ENCODE data around the gene FCER1G. TPM values are rescaled to one million over a fixed set of nuclear protein-coding genes. Genes with fewer than 3 reads are reported as not detected.
"Not testable (repeated sequence)": the region's sequence is repeated elsewhere in the genome, so short reads cannot be mapped to it uniquely, and the experiment has no call there.

The FCER1G gene
- total RNA-seq, 1 donor from 2014 or later = 1.5 TPM

DNA sequence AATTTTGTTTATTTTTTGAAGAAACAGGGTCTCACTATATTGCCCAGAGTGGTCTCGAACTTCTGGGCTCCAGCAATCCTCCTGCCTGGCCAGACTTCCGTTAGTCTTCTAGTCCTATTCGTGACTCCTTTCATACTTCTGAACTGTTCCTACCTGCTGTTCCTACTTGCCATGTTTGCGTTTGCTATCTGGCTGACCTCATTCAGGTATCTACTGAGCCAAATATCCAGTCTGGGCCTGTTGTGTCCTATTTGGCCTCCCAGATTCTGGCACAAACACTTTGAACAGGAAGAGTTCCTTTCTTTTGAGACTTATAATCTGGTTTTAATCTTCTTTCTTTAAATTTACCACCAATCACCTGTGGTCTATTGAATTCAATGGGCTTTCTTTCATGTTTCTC is 29.8 kb downstream of the FCER1G start:
- Mint-ChIP-seq H3K9me3 (ENCODE audit: low read depth) (peaks cover 2% of the 10 kb centered on the region), H3K27me3 (no peaks in the 10 kb centered on the region), H3K36me3 (ENCODE audit: insufficient read depth) (no peaks in the 10 kb centered on the region), H3K4me1 (ENCODE audit: low read depth) (peaks cover 5% of the 10 kb centered on the region), H3K27ac (no peak overlapping the region), H3K4me3 (ENCODE audit: low read depth) (no peak overlapping the region)
- TF ChIP-seq CTCF (IDR thresholded peaks at IDR 0.05; ENCODE audit: unreplicated experiment) = no peak
- DNase-seq (ENCODE audit: low spot score, unreplicated experiment) = no peak

DNA sequence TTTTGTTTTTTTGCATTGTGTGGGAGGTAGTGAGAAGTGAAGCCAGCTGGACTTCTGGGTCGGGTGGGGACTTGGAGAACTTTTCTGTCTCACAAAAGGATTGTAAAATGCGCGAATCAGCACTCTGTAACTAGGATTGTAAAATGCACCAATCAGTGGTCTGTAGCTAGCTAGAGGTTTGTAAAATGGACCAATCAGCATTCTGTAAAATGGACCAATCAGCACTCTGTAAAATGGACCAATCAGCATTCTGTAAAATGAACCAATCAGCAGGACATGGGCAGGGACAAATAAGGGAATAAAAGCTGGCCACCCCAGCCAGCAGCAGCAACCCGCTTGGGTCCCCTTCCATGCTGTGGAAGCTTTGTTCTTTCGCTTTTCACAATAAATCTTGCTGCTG is 35.0 kb downstream of the FCER1G start:
- not testable (repeated sequence) for H3K4me3 Mint-ChIP-seq (ENCODE audit: low read depth); DNase-seq (ENCODE audit: low spot score, unreplicated experiment); H3K36me3 Mint-ChIP-seq (ENCODE audit: insufficient read depth); H3K9me3 Mint-ChIP-seq (ENCODE audit: low read depth); H3K4me1 Mint-ChIP-seq (ENCODE audit: low read depth); H3K27ac Mint-ChIP-seq; H3K27me3 Mint-ChIP-seq

GRCh38 chr1:161250829-161251228 is 35.7 kb downstream of the FCER1G start:
- peaks cover 4% of the 10 kb centered on the region for H3K4me1 Mint-ChIP-seq (ENCODE audit: low read depth)
- no peak for TF ChIP-seq CTCF (IDR thresholded peaks at IDR 0.05; ENCODE audit: unreplicated experiment)
- no peak overlapping the region for H3K4me3 Mint-ChIP-seq (ENCODE audit: low read depth)
- peaks cover 5% of the 10 kb centered on the region for H3K9me3 Mint-ChIP-seq (ENCODE audit: low read depth)
- peaks cover 3% of the 10 kb centered on the region for H3K27me3 Mint-ChIP-seq
- DNase-seq (ENCODE audit: low spot score, unreplicated experiment) = no peak
- no peaks in the 10 kb centered on the region for H3K36me3 Mint-ChIP-seq (ENCODE audit: insufficient read depth)
- H3K27ac Mint-ChIP-seq = no peak overlapping the region

GRCh38 chr1:161251579-161251978 is 36.5 kb downstream of the FCER1G start:
- H3K27ac Mint-ChIP-seq = no peak overlapping the region
- no peak for DNase-seq (ENCODE audit: low spot score, unreplicated experiment)
- H3K9me3 Mint-ChIP-seq (ENCODE audit: low read depth) = peaks cover 5% of the 10 kb centered on the region
- no peak for TF ChIP-seq CTCF (IDR thresholded peaks at IDR 0.05; ENCODE audit: unreplicated experiment)
- no peak overlapping the region for H3K4me3 Mint-ChIP-seq (ENCODE audit: low read depth)
- peaks cover 9% of the 10 kb centered on the region for H3K4me1 Mint-ChIP-seq (ENCODE audit: low read depth)
- H3K36me3 Mint-ChIP-seq (ENCODE audit: insufficient read depth) = no peaks in the 10 kb centered on the region
- H3K27me3 Mint-ChIP-seq = peaks cover 3% of the 10 kb centered on the region

- not testable (repeated sequence) for DNase-seq (ENCODE audit: low spot score, unreplicated experiment); H3K27ac Mint-ChIP-seq; H3K4me3 Mint-ChIP-seq (ENCODE audit: low read depth); H3K36me3 Mint-ChIP-seq (ENCODE audit: insufficient read depth)
- Mint-ChIP-seq H3K9me3 (ENCODE audit: low read depth) (peaks cover 12% of the 10 kb centered on the region), H3K4me1 (ENCODE audit: low read depth) (peaks cover 12% of the 10 kb centered on the region), H3K27me3 (peaks cover 32% of the 10 kb centered on the region)
These were observed 40.2 kb downstream of the FCER1G start for GRCh38 chr1:161255302-161255701.

GRCh38 chr1:161255955-161256520 is 40.9 kb downstream of the FCER1G start:
- H3K27ac Mint-ChIP-seq = peak overlapping the region; percentile 50
- peaks cover 12% of the 10 kb centered on the region for H3K9me3 Mint-ChIP-seq (ENCODE audit: low read depth)
- H3K36me3 Mint-ChIP-seq (ENCODE audit: insufficient read depth); DNase-seq (ENCODE audit: low spot score, unreplicated experiment); H3K4me3 Mint-ChIP-seq (ENCODE audit: low read depth): not testable (repeated sequence)
- H3K4me1 Mint-ChIP-seq (ENCODE audit: low read depth) = peaks cover 12% of the 10 kb centered on the region
- peaks cover 39% of the 10 kb centered on the region for H3K27me3 Mint-ChIP-seq

DNA sequence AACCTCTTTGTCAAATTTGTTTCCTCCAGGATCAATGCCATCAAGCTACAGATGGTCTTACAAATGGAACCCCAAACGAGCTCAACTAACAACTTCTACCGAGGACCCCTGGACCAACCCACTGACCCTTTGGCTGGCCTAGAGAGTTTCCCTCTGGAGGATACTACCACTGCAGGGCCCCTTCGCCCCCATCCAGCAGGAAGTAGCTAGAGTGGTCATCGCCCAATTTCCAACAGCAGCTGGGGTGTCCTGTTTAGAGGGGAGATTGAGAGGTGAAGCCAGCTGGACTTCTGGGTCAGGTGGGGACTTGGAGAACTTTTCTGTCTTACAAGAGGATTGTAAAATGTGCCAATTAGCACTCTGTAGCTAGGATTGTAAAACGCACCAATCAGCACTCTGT is 42.0 kb downstream of the FCER1G start:
- not testable (repeated sequence) for H3K4me3 Mint-ChIP-seq (ENCODE audit: low read depth); DNase-seq (ENCODE audit: low spot score, unreplicated experiment); H3K36me3 Mint-ChIP-seq (ENCODE audit: insufficient read depth); H3K27ac Mint-ChIP-seq
- Mint-ChIP-seq H3K9me3 (ENCODE audit: low read depth) (peaks cover 12% of the 10 kb centered on the region), H3K27me3 (peaks cover 49% of the 10 kb centered on the region), H3K4me1 (ENCODE audit: low read depth) (peaks cover 12% of the 10 kb centered on the region)

Data from progenitor cell of endocrine pancreas (in vitro differentiated cells).